SKM-1 (cell line): Measurements from ENCODE around the gene FAM111B.
A peak's percentile ranks its signal among the peaks of the same experiment; 100 is the strongest.

Experiments
- DNase-seq: peaks from one replicate; lab custom pipeline; 2025; ENCODE audit not compliant: unreplicated experiment; lab: John Stamatoyannopoulos, UW

FAM111B gene

DNA sequence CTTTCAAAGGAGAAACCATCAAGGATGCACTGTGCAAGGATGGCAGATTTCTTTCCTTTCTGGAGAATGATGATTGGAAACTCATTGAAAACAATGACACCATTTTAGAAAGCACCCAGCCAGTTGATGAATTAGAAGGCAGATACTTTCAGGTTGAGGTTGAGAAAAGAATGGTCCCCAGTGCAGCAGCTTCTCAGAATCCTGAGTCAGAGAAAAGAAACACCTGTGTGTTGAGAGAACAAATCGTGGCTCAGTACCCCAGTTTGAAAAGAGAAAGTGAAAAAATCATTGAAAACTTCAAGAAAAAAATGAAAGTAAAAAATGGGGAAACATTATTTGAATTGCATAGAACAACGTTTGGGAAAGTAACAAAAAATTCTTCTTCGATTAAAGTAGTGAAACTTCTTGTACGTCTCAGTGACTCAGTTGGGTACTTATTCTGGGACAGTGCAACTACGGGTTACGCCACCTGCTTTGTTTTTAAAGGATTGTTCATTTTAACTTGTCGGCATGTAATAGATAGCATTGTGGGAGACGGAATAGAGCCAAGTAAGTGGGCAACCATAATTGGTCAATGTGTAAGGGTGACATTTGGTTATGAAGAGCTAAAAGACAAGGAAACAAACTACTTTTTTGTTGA, 45.4 kb downstream of the FAM111B start:
- DNase-seq: no peak

DNA sequence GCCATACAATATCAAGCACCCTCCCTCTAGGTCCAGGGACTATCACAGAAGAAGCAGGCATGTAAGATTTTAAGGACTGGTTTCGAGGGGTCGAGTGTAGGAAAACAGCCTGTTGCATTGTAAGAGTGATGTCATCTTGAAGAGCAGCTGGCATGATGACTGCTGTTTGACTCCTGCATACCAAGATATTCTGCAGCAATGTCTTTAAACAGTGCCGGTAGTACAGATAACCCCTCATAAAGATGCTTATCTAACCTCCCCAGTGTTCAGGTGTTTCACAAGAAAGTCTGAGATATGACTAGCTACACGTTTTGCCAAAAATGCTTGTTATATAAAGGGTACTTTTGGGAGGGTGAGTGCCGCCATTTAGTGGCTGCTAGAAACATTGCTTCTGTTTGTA, 47.6 kb downstream of the FAM111B start:
- no peak for DNase-seq

DNA sequence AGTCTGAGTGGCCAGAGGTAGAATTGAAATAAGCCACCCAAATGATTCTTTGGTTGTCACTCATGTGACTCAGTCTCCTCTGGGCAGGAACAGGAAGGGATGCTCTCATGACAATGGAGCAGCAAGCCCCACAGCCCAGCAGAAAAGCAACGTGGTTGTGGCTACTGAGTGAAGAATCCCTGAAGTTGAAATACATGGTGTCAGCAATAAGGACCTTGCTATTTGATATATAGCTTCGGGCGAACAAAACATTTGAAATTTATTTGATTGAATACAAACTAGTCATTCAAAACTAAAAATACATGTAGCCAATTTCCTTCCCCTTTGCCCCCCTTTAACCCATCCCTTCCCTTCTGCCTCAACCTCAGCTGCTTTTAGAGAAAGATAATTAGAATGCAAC, 50.4 kb downstream of the FAM111B start:
- no peak for DNase-seq

DNA sequence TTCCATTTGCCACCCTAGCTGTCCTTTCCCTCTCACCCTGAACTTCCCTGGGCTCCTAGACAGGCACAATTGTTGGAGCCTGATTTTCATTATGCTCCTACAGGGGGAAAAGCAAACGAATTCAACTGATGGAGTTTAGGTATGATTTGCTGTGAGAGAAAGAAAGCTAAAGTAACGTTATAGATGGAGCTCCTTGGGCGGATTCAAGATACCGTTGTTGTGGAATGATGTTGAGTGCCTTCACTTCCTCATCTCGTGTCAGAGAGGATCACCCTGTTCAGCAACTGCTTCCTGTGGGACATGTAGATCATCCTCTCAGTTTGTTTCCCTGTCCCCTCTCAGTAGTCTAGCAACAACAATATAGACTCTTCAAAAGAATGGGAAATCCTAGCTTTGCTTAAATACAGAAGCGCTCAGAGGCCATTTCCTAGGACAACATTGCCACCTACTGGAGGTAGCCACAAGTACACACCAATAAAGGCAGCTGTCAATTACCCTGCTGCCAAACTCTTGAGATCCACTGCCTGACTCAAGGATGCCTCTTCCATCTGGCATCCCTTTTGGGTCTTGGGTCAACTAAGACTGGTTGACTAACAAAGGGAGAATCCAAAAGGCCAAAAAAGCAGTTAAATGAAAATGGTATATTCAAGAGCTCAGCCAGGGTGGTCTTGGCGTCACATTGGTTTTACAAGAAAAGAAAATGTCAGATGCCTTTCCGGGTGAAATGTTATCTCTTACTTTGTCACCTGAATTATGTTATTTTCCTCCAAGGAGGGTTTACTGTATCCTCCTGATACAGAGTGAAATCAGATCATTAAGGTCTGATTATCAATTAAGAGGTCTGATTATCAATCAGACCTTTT, 51.4 kb downstream of the FAM111B start:
- DNase-seq: peak; percentile 61

DNA sequence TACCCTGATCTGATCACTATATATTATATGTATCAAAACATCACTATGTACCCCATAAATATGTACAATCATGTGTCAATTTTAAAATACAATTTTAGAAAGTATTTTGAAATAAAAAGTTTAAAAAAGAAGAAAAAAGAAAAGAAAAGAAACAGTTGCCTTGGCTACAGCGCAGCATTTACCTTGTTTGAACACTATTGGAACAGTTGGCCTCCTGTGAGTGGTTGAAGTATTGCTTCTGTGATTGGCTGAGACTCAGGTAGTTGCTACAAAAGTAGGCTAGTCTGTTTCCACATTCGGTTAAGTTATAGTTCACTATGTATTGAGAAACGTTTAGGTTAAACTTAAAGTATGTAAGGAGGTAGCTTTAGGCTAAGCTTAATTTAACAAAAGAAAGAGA, 57.0 kb downstream of the FAM111B start:
- DNase-seq: no peak

DNA sequence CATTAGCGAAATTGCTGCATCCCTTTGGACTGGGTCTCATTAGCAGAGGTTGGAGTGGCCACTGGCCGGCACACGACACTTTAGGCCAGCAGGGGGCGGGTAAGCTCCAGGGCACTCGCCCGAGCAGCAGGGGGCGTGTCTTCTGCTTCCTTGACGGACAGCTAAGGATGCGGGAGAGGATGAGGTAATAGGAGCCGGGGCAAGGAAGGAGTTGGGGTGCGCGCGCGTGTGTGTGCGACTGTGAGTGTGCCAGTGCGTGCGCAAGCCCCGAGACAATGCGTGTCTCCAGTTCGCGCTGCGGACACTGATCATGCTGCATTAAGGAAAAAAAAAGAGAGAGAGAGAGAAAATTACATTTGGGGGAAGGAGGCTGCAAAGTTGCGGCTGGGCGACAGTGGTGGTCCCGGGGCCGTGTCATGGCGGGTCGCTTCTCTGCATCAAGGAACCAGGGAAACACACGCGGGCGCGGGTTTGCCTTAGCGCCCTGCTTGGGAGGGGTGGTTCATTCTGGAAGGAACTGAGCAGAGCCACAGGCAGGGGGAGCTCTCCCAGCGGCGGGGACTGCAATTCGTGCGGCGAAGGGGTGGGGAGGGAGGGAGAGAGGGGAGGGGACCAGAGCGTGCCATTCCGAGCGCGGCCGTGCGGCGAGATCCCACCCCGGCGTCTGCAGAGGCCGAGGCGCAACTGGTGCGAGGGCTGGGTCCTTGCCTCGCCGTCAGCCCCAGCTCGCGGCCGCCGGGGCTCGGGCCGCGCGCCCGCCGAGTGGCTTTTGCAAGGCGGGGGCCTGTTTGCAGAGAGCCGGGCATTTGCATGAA, 64.7 kb downstream of the FAM111B start, which contains the start of gene DTX4:
Gene DTX4 (plus strand): TSS at position 625 of the 815 bp plus-strand sequence. CDS start 464 bp downstream, outside the sequence.
- peak; percentile 87 for DNase-seq

DNA sequence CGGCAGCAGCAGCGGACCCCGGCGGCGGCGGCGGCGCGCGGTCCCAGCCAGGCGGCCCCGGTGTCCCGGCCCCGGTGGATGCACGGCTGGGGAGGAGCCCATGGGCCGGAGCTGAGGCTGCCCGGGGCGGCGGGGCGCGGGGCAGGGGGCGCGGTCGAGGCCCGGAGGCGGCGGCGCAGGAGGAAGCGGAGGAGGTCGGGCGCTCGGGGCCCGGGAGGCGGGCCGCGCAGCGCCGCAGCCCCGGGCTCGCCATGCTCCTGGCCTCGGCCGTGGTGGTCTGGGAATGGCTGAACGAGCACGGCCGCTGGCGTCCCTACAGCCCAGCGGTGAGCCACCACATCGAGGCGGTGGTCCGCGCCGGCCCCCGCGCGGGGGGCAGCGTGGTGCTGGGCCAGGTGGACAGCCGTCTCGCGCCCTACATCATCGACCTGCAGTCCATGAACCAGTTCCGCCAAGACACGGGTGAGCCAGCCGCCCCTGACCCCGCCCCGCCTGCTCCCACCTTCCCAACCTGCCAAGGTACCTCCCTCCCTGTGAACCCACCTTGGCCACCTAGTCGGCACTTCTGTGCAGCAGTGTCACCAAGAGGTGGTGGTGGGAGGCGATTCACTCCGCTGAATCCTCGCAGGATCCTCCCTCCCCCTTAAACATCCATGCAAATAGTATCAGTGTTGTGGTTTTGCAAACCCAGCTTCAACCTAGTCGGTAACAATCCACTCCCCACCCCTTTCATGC, 65.5 kb downstream of the FAM111B start:
- no peak for DNase-seq

DNA sequence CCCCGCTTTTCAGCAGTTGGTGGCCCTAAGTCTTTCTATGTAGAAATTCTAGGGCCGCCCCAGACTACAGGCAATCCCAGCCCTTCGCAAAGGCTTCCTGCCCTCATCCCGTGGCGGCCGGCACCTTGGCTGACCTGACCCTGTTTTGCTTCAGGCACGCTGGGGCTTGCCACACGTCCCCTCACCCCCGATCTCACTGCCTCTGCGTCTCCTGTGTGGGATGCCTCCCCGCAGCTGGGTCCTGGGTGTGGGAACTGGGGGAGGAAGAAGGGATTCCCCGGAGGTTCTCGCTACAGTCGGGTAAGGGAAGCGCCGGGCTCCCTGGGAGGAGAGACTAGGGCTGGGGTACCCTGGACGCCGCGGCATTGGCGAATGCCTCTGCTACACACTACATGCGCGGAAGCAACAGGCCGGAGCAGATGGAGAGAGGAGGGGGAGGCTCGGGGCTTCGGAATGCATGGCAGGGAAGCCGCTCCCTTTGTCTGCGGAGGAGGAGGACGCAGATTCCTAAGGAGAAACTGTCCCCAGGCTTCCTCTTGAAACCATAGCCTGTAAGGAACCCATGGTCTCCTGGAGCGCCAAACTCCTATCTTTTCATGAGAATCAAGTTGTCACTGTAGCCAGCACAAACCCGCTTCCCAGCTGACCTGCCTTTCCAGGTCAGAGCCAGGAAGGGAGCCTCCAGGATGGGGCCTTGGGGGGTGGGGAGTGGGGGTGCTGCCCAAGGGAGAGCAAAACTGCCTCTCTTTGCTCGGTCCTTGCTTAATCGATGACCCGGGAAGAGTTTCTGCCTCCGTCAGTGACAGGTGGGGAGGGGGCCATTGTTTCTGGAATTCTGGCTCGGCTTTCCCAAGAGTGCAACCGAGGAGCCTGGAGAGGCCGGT, 66.3 kb downstream of the FAM111B start:
- DNase-seq: no peak

DNA sequence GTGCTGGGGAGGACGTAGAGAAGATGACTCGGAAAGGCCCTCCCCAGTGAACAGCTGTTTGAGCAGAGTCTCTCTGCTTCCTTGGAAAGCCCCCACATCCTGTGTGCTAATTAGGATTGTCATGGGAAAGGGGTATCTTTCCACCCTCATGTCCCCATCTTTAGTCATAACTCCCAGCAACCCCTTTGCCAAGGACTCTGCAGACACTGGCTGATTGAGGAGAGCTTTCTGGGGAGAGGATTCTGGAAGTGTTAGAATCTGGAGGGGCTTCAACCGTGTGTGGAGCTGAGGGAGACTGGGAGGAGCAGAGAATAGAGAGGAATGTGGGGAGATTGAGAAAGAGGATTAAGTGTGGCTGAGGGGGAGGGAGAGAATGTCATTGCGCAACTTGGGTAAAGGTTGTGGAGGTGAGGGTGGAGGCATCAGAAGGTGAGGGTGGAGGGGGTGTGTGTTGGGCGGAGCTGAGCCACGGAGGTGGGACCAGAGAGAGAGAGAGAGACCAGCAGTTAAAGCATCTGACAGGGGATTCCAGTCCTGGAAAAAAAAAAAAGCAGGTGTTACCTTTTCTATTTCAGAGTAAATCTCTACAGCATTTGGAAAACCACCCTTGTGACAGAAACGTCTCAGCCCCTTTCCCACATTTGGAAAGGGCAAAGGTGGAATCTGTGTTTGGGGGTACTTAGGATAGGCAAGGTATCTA, 67.1 kb downstream of the FAM111B start:
- no peak for DNase-seq

DNA sequence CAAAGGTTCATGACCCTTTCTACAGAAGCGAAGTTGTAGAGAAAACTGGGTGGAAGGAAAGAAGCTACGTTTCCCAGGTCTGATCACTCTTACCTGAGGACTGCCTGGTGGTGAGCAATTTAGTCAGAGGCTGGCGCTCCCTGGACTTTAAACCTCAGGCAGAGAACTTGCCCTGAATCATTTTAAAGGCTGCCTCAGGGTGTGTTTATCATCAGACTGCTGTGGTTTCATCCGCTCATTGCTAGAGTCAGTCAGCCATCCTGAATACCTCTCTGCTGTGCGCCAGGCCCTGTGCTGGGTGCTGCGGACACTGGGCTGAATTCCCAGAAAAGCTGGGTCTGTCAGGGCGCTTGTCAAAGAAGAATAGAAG, 67.6 kb downstream of the FAM111B start:
- no peak for DNase-seq

DNA sequence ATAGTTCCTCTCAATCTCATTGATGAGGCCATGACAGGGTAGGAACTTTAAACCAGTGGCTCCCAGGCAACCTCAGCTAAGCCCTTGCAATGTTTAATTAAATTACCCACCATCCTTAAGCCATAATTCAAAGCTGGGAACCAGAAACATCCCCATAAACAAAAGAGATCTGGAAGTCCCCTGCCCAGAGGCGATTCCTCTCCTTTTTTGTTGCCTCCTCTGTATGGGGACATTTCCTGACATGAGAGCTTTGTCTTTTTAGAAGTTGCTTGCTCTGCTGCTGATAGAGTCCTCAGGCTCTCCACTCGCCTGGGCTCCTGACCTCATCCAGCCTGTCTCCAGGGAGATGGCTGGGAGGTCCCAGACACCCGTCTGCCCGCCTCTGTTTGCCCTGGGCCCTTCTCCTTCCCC, 68.1 kb downstream of the FAM111B start:
- no peak for DNase-seq

DNA sequence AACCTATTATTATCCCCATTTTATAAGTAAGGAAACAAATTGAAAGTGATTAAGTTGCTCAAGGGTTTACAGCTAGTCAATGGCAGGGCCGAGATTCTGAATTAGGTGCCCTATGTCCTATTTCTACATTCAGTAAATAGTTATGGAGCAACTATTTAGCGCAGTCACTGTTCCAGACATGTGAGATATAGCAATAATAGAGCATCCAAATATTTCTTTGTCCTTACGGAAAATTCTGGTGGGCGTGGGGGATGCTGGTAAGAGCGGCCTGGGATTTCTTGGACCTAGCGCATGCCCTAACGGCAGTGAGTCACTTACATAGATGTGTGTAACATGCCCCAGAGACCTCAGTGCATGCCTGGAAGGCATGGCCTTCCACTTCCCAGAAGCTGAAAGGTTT, 69.3 kb downstream of the FAM111B start:
- no peak for DNase-seq
